D721Med (cell line): ENCODE measurements around the gene GNB5.

Experiments used
- DNase-seq: peaks from one replicate; pipeline ENCODE4 v3.0.0; 2011; ENCODE audit warnings: low spot score; ENCODE audit not compliant: insufficient read length
- FAIRE-seq: peaks from 2 replicates; lab custom pipeline; 2011; peaks lifted over from hg19 to GRCh38; lab: Jason Lieb, UNC
- CTCF ChIP-seq: IDR thresholded peaks from 2 replicates; pipeline ENCODE4 v1.5.1; 2012; ENCODE audit warnings: mild to moderate bottlenecking, control low read depth; ENCODE audit not compliant: insufficient read depth; ENCODE audit errors: missing control alignments

The GNB5 gene

GRCh38 chr15:52220937-52221660 is 29.9 kb upstream of the GNB5 start:
- no peak for TF ChIP-seq CTCF
- no peak for FAIRE-seq
- no peak for DNase-seq

- no peak for DNase-seq
- no peak for FAIRE-seq
- TF ChIP-seq CTCF, result no peak
Observed at GRCh38 chr15:52220251-52220650, 29.1 kb upstream of the GNB5 start.

GRCh38 chr15:52218816-52219215 is 27.6 kb upstream of the GNB5 start:
- FAIRE-seq, result no peak
- TF ChIP-seq CTCF, result no peak
- no peak for DNase-seq

GRCh38 chr15:52218371-52218770 is 27.2 kb upstream of the GNB5 start:
- TF ChIP-seq CTCF, result no peak
- FAIRE-seq, result no peak

GRCh38 chr15:52217186-52217585 is 26.0 kb upstream of the GNB5 start:
- peak; percentile 27 for TF ChIP-seq CTCF
- FAIRE-seq (no peak), DNase-seq (no peak)

More at GRCh38 chr15:52218371-52218770, 27.2 kb upstream of the GNB5 start:
- no peak for DNase-seq

GRCh38 chr15:52214553-52214952 is 23.4 kb upstream of the GNB5 start:
- no peak for FAIRE-seq
- no peak for DNase-seq
- TF ChIP-seq CTCF, result no peak

GRCh38 chr15:52213206-52213605 is 22.0 kb upstream of the GNB5 start:
- TF ChIP-seq CTCF, result no peak
- DNase-seq (no peak), FAIRE-seq (no peak)
